T-helper 1 cell (primary cell): ENCODE measurements around the gene BCL11B.
"Not testable (repeated sequence)": the region's sequence is repeated elsewhere in the genome, so short reads cannot be mapped to it uniquely, and the experiment has no call there.

ENCODE experiments used
- DNase-seq, 5 donors: peaks; one replicate each; pipeline ENCODE4 v3.0.0-alpha.2; 2012 to 2020

Gene BCL11B

DNA sequence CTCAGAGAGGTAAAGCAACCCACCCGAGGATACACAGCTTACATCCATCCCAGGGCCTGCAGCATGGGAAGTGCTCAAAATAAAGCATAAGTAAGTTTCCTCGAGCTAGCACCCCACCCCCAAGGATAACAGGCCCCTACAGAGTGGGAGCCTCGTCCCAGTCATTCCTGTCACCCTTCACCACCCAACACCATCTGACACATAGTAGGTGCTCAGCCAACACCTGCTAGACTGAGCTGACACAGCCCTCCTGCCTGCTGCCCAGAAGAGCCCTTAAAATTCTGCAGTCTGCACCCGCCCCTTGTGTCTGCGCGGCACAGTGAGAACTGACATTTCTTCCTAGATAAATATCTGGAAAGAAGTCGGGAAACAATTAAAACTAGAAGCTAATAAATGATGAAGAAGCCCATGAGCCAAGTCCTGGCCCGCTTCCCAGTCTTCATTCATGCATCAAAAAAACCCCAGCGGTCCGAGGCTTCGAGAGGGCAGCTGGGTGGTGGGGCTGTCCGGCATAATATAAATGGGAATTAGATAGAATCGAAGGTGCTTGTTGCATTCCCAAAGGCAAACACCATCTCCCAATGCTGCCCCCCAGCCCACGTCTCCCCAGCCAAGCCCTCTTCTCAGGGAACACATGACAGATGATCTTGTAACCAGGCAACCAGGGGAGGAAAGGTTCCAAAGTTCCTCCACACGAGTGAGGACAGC, 76.2 kb downstream of the BCL11B start:
- DNase-seq = no peak

DNA sequence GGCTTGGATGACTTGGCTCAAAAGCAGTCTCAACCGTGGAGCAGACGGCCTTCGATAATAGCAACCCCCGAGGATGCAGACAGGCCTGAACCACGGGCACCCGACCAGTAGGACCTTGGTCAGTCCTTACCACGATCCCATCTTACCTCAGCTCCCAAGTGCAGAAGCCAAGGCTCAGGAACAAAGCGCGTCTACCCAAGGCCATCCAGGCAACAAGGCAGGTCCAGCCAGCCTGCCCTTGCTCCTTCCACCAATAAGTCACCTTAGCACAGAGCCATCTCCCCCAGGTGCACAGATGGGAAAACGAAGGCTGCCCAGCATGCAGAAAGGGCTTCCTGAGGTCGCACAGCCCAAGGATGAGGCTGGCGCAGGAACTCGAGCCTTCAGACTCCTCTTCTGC, 77.3 kb downstream of the BCL11B start:
- no peak for DNase-seq

DNA sequence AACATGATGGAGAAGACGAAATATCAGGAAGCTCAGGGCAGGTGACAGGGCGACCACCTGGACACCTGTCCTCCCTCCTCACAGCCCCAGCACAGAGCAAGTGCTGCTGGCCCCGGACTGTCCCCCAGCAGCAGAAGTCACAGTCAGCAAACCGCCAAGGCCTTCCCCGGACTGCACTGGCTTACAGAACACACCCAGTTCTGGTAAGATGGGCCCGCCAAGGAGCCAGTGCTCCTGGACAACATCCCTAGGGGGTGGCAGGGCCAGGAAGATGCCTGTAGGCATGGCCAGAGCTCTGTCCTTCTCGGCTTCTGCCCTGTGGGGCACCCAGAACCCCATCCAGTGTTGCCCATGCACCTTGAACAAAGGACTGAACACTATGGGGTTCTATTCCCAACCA, 77.9 kb downstream of the BCL11B start:
- DNase-seq = no peak

DNA sequence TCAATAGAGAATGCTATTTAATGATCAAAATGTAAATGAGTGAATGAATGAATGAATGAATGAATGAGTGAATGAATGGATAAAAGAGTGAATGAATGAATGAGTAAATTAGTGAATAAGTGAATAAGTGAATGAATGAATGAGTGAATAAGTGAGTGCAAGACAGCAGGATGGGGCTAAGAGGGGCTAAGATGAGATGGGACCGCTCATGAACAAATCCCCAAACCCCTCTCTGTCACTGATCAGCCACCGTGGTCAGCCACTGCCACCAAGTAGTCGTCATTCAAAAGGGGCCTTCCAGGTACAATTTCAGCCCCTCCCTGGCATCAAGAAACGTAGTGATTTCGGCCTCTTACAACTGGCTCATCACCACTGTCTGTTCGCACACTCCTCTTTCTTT, 79.2 kb downstream of the BCL11B start:
- DNase-seq = no peak

DNA sequence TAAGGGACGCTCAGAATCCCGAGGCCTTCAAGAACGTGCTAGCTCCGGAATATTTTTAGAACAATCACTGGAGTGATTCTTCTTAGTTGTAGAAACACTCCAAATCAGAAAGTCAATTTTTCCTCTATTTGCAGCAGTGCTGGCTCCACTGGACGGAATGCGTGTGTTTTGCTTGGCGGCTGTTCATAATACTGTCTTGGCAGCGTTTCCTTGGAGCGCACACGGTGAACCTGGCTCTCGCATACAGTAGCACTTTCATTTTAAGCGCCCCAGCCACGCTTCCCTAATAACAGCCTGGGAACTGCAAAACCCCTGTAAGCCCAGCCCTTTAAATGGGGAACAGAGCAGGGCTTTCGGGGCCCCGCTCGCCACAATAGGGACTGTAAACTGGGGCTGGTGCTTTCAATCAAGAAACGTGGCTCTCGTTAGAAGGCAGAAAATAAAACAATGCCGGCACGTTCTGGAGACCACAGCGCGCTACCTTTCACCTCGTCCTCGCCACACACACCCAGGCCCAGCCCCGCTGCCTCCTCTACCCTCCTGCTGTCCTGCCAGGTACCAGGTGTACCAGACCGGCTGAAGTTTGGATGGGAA, 79.9 kb downstream of the BCL11B start:
- DNase-seq = peak in 1 of 5 donors; percentile 45

DNA sequence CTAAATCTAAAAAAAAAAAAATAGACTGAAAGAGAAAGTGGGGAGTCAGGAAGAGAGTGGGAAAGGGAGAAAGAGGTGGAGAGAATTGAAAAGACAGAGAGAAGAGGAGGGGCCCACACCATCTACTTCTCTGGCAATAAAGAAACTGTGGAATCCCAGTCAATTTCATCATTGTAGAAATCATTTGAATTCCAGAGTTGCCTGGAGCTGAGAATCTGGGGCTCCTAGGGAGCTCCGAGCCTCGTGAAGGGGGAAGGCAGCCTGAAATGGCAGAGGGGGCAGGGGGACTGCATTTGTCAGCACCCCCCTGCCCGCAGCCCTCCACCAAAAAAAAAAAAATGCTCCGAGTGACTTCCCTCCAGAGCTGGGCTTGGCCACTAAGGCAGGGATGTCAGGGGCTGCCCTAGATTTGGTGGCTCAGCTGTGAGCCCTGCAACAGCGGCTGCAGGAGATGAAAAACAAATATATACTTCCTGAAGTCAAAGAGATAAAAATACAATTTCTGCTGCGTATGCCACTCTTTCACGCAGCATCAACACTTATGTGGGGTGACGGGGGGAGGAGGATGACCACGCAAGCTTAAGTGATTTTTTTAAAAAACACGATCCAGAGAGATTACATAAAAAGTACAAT, 80.5 kb downstream of the BCL11B start:
- peak in 3 of 5 donors; percentile 34 to 43 (median 36) for DNase-seq

DNA sequence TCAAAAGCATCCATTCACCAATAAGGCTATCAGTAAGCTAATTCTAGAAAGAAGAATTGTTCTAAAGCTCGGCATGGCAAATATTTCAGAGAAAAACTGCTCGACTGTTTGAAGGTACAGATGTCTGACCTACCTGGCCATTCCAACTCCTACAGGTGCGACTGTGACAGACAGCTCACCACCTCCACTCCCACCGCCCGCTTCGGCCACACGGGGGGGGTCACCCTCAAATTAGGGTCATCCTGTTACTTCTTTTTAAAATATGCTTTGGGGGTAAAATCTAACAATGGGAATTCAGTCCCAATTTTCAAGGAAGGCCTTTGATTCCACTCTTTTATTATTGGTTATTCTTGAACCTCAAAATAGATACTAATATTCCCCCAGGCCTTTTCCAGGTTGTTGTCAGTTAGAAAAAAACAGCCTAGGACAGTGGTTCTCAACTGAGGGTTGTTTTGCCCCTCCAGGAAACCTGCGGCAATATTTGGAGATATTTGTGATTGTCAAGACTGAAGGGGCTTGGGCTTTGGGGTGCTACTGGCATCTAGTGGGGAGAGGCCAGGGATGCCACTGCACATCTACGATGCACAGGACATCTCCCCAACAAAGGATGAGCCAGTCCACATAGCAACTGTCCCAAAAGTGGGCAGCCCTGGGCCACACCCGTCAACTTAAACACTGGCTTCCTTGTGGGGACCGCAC, 81.2 kb downstream of the BCL11B start:
- DNase-seq = peak in 1 of 5 donors; percentile 50

DNA sequence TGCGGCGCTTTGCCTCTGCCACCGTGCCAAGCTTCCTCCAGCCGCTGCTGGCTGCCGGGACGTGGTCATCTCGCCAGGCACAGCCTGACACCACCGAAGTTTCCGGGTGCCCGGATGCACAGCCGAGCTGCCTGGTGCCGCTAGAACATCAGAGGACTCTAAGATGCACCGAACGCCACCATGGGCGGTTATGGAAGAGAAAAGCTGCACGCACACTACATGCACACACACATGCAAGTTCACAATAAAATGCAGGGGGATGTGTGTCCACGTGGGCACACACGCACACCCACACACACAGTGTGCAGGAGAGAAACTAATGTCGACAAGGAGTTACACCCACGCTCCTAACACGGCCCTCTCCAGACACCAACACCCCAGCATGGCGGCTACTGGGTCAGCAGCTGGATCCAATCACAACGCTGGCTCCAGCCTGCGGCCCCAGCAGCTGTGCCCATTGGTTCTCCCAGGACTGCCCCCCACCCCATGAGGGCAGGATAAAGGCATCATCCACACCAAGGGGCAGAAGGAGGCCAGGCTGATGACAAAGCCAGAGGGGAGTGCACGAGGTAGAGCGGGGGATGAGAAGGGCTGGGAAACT, 82.7 kb downstream of the BCL11B start:
- DNase-seq = peak in 1 of 5 donors; percentile 72

DNA sequence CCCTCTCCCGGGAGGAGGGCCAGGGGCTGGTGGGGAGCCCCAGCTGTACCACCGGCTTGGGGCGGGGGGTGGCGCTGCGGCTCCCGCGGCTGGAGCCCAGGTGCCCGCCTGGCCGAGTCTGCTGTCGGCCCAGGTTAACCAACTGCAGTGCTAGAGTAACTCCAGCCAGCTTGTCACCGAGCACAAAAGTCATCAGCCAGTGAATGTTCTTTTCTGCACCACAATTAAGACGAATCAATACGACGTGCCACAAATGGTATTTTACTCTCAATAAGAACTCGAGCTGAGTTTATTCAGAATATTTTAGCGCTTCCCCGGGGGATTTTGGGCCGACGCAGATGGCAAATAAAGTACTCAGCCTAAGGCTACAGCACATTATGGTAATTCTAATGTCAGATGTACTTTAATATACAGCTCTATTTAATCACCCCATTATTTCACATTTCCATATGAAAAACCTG, 83.2 kb downstream of the BCL11B start:
- peak in 2 of 5 donors; percentile 53 to 55 for DNase-seq

DNA sequence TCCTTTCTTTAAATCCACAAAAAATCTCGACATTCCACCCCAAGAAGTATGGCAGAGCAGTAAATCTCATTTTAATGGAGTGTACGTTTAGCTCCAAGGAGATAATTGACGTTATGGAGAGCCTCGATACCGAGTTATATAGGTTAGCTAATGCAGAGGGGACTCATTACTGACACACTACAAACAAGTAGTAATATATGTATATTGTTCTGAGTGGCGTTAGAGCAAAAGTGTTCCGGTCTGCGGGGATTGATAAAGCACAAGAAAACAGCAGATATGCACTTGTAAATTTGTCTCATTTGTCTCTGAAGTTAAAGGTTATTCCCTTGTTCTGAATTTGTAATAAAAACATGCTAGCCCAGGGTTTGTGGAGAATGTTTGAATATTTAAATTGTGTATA, 84.1 kb downstream of the BCL11B start:
- peak in 1 of 5 donors; percentile 50 for DNase-seq

DNA sequence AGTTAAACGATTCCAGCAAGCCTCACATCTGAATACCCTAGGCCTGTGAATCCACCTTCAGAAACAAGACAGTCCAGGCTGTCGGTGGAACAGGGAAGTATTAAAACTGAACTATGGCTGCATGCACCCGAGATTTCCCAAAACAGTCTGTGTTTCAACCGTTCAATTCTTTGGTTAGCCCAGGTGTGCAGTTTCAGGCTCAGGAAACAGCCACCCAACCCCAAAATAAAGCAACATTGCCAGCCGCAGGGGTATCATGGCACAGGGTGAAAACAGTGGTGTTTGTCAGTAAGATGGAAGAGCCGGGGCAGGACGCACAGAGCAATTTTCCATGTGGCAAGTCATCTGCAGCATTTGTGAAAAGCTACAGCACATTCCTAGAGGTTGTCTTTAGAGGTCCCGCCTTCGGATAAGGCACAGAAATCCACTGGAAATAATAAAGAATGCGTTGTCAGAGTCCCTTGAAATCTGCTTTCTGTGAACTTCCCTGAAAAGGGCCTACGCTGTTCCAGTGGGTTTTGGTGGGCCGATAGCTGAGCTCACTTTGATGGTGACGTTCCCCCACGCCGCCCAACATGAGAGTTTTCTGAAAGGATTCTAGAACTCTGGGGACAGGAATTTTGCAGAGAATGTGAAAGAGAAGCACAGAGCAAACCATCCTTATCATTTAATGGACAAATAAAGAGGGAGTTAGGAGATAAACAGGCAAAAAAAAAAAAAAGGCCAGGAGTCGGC, 84.9 kb downstream of the BCL11B start:
- no peak for DNase-seq

DNA sequence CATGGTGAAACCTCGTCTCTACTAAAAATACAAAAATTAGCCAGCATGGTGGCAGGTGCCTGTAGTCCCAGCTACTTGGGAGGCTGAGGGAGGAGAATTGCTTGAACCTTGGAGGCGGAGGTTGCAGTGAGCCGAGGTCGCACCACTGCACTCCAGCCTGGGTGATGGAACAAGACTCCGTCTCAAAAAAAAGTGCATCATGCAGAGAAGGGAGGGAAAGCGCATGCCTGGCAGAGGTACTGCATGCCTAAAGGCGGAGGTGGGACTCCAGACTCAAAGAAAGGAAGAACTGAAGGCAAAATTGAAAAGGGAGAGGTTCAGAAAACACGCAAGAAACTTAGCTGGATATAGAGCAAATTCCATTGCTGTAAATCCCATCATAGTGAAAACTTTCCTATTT, 85.7 kb downstream of the BCL11B start:
- DNase-seq = not testable (repeated sequence)

DNA sequence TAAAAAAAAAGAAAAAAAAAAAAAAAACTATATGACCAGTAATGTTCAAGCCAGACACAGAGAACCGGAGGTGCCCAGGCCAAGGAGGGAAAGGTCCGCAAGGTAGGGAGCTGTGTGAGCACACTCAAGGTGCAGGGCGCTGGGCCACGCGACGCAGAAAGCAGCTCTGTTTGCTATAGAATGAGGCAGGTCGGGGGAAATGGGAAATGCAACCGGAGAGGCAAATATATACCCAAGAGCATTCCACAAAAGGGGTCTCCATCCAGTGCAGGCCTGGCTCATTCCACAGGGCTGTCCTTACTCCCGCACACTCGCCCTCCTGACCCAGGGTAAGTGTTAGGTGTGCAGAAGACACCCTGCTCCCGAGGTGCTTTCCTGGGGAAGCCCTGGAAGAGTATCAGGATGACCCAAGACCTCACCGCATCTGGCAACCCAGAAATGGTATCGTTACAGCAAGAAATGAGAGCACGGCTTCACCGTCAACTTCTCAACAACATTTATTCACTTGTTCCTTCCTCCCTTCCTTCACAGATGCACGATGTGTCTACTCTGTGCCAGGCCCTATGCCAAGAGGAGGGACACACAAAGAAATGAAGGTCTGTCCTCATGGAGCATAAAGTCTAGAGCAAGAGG, 86.4 kb downstream of the BCL11B start:
- no peak for DNase-seq

DNA sequence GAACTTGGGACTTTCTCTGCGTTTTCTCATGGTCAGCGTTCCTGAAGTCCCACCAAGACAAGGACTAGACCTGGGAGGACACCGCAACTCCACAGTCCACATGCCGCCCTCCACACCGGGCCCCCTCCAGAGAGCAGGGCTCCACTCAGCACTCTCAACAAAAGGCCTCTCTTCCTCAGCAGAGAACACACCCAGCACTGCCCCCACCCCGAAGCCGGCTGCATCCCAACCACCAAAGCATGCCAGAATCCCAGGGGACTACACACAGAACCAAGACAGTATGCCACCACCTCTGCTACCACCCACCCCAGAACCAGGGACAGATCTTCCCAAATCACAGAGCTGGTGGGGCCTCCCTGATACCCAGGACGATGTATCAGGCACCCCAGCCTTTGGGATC, 88.3 kb downstream of the BCL11B start:
- no peak for DNase-seq

DNA sequence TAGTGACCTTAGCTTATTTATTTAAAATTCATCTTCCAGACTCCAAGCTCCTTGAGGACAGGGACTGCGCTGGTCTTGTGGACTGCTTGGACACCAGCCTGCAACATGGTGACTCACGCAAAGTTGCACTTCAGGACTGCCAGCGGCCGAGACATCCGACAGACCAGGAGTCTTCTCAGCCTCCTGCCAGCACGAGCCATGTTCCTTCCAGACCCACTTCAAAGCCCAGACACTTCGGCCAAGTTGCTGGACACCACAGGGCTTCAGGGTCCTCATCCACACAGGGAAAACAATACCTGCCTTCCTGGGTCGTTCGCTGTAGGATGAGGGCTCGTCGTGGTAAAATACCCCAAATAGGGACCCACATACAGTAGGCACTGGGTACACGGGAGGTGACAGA, 88.7 kb downstream of the BCL11B start:
- no peak for DNase-seq

DNA sequence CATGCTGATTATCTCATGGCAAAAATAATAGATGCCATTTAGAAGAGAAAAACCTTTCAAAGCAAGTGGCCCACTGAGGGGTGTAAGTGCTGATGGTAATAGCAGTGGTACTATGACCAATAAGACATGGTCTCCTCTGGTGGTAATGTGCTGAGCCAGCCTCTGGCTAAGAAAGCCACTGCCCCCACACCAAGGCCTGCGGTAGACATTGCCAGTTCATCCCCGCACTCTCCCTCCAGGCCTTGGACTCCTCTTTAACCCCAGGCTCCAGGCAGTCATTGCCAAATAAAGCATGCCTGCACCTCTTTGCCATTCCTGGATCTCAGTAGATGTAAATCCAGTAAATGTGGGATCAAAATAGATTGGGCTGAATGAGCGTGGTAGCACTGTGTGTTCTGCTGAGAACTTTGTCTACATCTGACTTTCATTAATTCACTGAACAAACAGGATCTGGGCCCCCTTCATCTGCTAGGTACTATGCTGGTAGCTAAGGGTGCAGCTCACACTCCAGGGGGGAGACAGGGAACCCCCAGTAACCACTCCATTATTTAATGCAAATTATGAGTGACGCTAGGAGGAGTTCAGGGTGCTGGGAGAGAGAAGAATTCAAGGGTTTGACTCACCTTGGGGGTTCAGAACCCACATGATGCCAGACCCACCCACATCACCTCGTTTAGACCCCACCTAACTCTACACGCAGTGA, 89.3 kb downstream of the BCL11B start:
- no peak for DNase-seq

DNA sequence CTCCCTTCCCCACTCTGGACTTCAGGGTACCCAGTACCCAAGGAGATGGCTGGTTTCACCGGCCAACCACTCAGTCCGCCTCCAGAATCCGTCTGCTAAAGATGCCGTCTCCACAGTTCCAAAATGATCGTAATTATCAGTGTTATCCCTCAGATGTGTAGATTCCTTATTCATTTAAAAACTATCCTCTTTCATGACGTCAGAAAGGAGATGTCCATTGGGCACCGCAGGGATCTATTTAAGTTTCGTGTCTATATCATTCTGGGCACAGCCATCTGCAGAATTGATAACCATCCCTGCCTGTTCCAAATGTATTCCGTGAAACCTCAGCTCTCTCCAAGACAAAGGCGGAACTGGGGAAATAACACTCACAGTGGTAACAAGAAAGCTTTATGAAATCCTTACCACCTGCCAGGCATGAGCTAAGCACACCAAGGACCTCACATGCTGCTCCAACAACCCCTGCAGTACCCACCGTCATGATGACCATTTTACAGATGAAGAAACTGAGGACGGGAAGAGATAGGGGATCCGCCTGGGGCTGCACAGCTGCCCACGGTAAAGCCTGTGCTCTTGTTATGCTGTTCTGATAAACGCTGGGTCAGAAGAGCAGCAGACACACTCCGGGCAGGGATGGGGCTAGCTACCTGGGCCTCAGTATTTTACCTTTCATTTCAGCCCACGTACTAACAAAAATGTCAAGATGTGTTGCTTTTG, 90.0 kb downstream of the BCL11B start:
- DNase-seq = no peak

DNA sequence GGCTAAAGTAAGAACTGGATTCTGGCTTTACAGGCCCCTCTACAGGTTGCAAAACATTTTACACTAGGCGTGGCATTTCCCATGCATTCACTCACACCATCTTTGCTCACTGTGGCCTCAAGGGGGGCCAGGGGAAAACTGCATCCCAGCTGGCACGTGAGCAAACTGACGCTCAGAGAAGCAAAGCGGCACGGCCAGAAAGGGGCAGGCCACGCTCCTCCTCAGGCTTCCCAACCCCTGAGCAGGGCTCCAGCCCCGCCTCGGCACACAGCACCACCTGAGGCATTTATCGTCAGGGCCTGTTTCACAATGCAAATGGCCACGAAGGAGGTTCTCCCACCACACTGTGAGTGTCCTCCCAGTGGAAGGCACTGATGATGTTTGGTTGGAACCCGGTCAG, 90.8 kb downstream of the BCL11B start:
- DNase-seq = no peak

DNA sequence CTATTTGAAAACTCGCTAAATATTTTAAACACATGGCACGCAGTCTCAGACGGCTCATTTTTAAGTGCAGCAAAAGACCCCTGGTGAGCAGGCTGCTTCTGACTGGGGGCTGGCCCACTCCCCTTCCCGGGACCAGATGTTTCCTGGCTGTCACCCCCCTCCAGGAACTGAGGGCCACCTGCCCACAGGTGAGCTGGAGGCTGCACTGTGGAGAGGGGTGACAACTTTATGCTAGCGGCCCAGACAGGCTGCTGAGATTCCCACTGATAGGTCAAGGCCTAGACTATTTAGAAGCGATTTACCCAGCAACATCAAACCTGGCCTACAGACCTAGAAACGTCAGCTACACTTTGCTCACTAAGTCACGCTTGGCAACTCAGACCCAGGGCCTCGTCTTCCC, 92.1 kb downstream of the BCL11B start:
- DNase-seq = no peak

DNA sequence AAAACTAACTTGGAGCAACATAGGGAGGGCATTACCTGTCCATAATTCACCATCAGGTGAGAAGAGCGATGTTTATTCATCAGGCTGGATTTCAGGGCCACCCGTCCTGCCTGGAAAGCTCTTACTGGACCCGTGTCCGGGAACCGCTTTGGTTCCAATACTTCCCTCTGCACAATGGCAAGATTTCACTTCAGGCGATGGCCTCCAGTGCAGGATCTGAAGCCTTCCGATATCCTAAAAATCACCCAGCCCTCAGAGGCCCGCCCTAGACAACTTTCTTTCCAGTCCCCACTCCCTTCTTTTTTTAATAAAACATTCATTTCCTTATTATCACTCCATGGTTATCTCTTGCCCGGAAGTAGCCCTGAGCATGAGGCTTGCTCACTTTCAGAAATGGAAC, 92.5 kb downstream of the BCL11B start:
- DNase-seq = no peak
